Ishikawa (cell line): ENCODE results near the gene ZNF81.

Experiments used
- CEBPB ChIP-seq: IDR thresholded peaks from 2 replicates; pipeline ENCODE4 v1.6.1; 2012
- CREB1 ChIP-seq: IDR thresholded peaks from 2 replicates; pipeline ENCODE4 v1.6.1; 2012; ENCODE audit warnings: low read depth
- EGR1 ChIP-seq: IDR thresholded peaks from 2 replicates; pipeline ENCODE4 v1.6.1; 2012
- EP300 ChIP-seq: IDR thresholded peaks from 2 replicates; pipeline ENCODE4 v1.6.1; 2012; ENCODE audit warnings: borderline replicate concordance
- FOXM1 ChIP-seq: IDR thresholded peaks from 2 replicates; pipeline ENCODE4 v1.6.1; 2012; ENCODE audit warnings: low read depth, borderline replicate concordance
- NFIC ChIP-seq: IDR thresholded peaks from 2 replicates; pipeline ENCODE4 v1.6.1; 2012
- RAD21 ChIP-seq: IDR thresholded peaks from 2 replicates; pipeline ENCODE4 v1.6.1; 2012; ENCODE audit warnings: low read depth
- TAF1 ChIP-seq: IDR thresholded peaks from 2 replicates; pipeline ENCODE4 v1.6.1; 2012; ENCODE audit warnings: low read depth, mild to moderate bottlenecking
- TCF12 ChIP-seq: IDR thresholded peaks from 2 replicates; pipeline ENCODE4 v1.6.1; 2012; ENCODE audit warnings: low read depth
- TEAD4 ChIP-seq: IDR thresholded peaks from 2 replicates; pipeline ENCODE4 v1.6.1; 2012
- YY1 ChIP-seq: IDR thresholded peaks from 2 replicates; pipeline ENCODE4 v1.6.1; 2012; ENCODE audit warnings: low read depth
- ZBTB7A ChIP-seq: IDR thresholded peaks from 2 replicates; pipeline ENCODE4 v1.6.1; 2012; ENCODE audit warnings: low read depth
- TF ChIP-seq, protein P1 (sequence below): IDR thresholded peaks from 2 replicates; pipeline ENCODE4 v1.6.1; 2012
- TF ChIP-seq, protein P2 (sequence below): IDR thresholded peaks from 2 replicates; pipeline ENCODE4 v1.6.1; 2012
- TF ChIP-seq, protein P3 (sequence below): IDR thresholded peaks from 2 replicates; pipeline ENCODE4 v1.6.1; 2012; ENCODE audit warnings: low read depth, mild to moderate bottlenecking

ZNF81 gene

DNA sequence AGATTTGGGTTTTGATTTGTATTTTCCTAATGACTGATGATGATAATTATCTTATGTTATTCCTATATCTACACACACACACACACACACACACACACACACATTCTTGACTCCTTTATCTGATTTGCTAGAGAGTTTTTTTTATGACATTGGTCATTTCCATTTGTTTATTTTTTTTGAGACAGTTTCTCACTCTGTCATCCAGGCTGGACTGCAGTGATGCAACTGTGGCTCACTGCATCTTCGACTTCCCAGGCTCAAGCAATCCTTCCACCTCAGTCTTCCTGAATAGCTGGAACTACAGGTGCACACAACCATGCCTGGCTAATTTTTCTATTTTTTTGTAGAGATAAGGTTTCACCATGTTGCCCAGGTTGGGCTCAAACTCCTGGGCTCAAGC, 6.7 kb downstream of the ZNF81 start:
- no peak for TF ChIP-seq CEBPB
- no peak for TF ChIP-seq FOXM1
- TF ChIP-seq NFIC = no peak
- TF ChIP-seq, protein P1, sequence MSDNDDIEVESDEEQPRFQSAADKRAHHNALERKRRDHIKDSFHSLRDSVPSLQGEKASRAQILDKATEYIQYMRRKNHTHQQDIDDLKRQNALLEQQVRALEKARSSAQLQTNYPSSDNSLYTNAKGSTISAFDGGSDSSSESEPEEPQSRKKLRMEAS = no peak
- no peak for TF ChIP-seq YY1
- TF ChIP-seq EP300 = no peak
- TF ChIP-seq, protein P2, sequence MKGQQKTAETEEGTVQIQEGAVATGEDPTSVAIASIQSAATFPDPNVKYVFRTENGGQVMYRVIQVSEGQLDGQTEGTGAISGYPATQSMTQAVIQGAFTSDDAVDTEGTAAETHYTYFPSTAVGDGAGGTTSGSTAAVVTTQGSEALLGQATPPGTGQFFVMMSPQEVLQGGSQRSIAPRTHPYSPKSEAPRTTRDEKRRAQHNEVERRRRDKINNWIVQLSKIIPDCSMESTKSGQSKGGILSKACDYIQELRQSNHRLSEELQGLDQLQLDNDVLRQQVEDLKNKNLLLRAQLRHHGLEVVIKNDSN = no peak
- no peak for TF ChIP-seq RAD21
- TF ChIP-seq EGR1 = no peak
- no peak for TF ChIP-seq TCF12

DNA sequence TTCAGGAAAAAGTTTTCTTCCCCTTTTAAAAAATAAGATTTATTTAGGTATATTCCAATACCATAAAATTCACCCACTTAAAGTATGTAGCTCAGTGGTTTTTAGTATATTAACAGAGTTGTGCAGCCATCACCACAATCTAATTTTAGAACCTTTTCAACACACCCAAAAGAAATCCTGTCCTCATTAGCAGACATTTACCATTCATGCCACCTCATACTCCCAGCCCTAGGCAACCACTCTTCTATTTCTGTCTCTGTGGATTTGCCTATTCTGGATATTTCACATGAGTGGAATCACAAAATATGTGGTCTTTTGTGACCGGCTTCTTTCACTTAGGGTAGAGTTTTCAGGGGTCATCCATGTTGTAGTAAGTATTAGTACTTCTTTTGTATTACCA, 7.4 kb downstream of the ZNF81 start:
- TF ChIP-seq, protein P2 = no peak
- TF ChIP-seq TCF12 (no peak), NFIC (no peak), CREB1 (no peak), YY1 (no peak), EGR1 (no peak), CEBPB (no peak), ZBTB7A (no peak), TAF1 (no peak), RAD21 (no peak), EP300 (no peak), FOXM1 (no peak), TEAD4 (no peak)
- TF ChIP-seq, protein P1 = no peak
- TF ChIP-seq, protein P3, sequence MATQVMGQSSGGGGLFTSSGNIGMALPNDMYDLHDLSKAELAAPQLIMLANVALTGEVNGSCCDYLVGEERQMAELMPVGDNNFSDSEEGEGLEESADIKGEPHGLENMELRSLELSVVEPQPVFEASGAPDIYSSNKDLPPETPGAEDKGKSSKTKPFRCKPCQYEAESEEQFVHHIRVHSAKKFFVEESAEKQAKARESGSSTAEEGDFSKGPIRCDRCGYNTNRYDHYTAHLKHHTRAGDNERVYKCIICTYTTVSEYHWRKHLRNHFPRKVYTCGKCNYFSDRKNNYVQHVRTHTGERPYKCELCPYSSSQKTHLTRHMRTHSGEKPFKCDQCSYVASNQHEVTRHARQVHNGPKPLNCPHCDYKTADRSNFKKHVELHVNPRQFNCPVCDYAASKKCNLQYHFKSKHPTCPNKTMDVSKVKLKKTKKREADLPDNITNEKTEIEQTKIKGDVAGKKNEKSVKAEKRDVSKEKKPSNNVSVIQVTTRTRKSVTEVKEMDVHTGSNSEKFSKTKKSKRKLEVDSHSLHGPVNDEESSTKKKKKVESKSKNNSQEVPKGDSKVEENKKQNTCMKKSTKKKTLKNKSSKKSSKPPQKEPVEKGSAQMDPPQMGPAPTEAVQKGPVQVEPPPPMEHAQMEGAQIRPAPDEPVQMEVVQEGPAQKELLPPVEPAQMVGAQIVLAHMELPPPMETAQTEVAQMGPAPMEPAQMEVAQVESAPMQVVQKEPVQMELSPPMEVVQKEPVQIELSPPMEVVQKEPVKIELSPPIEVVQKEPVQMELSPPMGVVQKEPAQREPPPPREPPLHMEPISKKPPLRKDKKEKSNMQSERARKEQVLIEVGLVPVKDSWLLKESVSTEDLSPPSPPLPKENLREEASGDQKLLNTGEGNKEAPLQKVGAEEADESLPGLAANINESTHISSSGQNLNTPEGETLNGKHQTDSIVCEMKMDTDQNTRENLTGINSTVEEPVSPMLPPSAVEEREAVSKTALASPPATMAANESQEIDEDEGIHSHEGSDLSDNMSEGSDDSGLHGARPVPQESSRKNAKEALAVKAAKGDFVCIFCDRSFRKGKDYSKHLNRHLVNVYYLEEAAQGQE = no peak

DNA sequence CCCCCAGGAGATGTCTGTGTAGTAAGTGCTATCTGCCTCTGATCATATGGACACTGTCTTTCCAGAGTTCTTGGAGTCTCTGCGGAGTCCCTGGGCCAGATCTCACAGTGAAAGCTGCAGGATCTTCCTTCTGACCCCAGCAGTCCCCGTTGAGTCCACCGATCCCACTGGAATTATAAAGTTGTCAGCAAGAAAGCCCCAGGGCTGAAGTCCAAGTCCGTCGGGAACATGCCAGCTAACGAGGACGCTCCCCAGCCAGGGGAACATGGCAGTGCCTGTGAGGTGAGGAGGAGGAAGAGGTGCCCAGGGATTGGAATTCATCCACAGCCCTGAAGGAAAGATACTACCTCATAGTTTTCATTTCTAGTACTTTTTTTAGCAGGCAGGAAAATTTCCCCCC, 9.3 kb downstream of the ZNF81 start:
- TF ChIP-seq, protein P2 = no peak

DNA sequence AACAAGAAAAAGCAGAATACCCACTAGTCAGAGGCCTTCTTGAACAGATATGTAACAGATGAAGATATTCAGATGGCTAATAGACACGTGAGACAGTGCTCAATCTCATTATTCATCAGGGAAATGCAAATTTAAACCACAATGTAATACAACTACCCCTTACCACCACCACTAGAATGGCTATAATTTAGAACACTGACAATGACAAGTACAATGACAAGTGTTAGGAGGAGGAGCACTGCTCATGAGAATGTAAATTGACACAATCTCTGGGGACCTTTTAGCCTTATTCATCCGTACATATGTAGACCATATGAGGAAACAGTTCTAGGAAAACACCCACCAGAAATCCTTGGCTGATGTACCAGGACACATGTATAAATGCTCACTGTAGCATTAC, 13.1 kb downstream of the ZNF81 start:
- no peak for TF ChIP-seq YY1
- no peak for TF ChIP-seq RAD21
- TF ChIP-seq ZBTB7A = no peak
- no peak for TF ChIP-seq NFIC
- no peak for TF ChIP-seq CREB1
- no peak for TF ChIP-seq CEBPB
- TF ChIP-seq TAF1 = no peak
- no peak for TF ChIP-seq TEAD4

DNA sequence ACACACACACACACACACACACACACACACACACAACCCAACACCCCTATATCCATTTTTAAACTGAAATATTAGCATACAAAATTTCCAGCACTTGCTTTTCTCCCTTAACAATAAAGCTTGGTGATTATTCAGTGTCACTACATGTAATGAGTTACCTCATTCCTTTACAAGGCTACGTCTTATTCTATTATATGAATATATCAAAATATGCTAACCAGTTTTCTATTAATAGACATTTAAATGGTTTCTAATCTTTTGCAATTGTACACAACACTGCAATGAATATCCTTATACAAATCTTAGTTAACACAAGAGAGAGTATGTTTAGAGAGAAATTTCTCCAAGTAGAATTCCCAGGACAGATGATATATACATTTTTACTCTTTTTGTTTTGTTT, 14.2 kb downstream of the ZNF81 start:
- no peak for TF ChIP-seq YY1
- no peak for TF ChIP-seq TEAD4
- no peak for TF ChIP-seq CEBPB
- TF ChIP-seq, protein P2 = no peak
- no peak for TF ChIP-seq FOXM1
- TF ChIP-seq, protein P3 = no peak

DNA sequence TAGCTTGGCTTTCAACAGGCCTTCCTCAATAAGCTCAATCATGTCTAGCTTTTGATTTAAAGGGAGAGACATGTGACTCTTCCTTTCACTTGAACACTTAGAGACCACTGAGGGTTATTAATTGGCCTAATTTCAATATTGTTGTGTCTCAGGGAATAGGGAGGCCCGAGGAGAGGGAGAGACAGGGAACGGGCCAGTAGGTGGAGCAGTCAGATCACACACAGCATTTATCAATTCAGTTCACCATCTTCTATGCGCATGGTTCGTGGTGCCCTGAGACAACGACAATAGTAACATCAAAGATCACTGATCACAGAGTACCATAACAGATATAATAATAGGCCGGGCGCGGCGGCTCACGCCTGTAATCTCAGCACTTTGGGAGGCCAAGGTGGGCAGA, 17.8 kb downstream of the ZNF81 start:
- no peak for TF ChIP-seq TCF12
- 0 out of 2 replicates have a peak, but pooled peaks have one; percentile 14 for TF ChIP-seq RAD21
